Peyer's patch (tissue), 4 donors: ENCODE measurements around the gene GRID2.

Experiments used
- CTCF ChIP-seq, 6 experiments: fragments of 450-650 bp in 4 of 6; fragments of 200-600 bp in 2 of 6; sonication (generic) in 1 of 6; IDR thresholded peaks; one replicate each; pipeline ENCODE4 v1.5.1; 2017 to 2019; ENCODE audit warnings: antibody characterized with exemption in 6 of 6, mild to moderate bottlenecking in 3 of 6, moderate library complexity in 1 of 6
- POLR2A ChIP-seq, 2 donors: fragments of 450-650 bp; IDR thresholded peaks; one replicate each; pipeline ENCODE4 v1.5.1; 2017; ENCODE audit warnings: antibody characterized with exemption in 2 of 2, mild to moderate bottlenecking in 2 of 2, moderate library complexity in 2 of 2

GRCh38 chr4:93092765-93093164, 789.0 kb downstream of the GRID2 start:
- TF ChIP-seq POLR2A (IDR thresholded peaks at IDR 0.05) (no peak), CTCF (IDR thresholded peaks at IDR 0.05) (no peak)
